Stimulated activated CD8-positive, alpha-beta memory T cell treated with anti-CD3 and anti-CD28 coated beads, Interleukin-12 subunit alpha, Interleukin-12 subunit beta, amount 100 ng/mL, for 24 hours (primary cell): ENCODE results near the gene TMEM117.
"Not testable (repeated sequence)": the region's sequence is repeated elsewhere in the genome, so short reads cannot be mapped to it uniquely, and the experiment has no call there.

Source experiments
- DNase-seq: peaks from one replicate; pipeline ENCODE4 v3.0.0-alpha.2; 2020; ENCODE audit errors: extremely low read depth

TMEM117 gene

DNA sequence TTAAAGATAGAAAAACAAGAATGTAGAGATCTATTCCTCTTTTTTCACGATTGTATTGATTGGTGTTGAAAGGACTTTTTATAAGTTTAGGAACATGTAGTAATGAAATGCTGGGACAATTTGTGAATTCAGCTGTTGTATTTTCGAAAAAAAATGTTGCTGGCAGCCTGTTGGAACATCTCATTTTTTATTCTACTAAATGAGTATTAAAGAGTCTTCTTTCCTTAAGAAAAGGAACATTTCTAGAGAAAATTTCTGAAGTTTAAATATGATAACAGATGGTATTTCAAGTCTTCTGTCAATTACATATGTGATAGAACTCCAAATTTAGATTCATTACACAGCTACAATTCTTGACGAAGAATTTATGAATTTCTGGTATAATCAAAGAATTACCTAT, 189.6 kb downstream of the TMEM117 start:
- no peak for DNase-seq

DNA sequence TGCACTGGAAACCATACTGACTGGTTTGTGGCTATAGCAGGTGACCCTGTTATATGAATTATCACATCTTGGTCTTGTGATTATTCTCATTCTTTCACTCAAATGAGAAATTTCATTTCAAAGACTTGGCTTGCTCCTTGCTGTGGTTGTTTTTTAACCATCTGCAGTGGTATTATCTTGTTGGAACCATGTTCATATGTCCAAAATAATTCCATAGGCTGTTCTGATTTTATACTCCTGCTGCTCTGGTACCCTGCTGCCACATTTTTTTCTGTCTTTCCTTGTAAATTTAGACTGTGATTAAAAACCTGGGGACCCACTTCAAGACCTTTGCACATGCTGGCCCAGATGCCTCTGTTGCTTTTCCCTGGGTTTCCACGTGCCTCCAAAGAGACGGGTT, 190.2 kb downstream of the TMEM117 start:
- DNase-seq: no peak

- DNase-seq: not testable (repeated sequence)
Observed at GRCh38 chr12:44026926-44027325, 191.0 kb downstream of the TMEM117 start.

DNA sequence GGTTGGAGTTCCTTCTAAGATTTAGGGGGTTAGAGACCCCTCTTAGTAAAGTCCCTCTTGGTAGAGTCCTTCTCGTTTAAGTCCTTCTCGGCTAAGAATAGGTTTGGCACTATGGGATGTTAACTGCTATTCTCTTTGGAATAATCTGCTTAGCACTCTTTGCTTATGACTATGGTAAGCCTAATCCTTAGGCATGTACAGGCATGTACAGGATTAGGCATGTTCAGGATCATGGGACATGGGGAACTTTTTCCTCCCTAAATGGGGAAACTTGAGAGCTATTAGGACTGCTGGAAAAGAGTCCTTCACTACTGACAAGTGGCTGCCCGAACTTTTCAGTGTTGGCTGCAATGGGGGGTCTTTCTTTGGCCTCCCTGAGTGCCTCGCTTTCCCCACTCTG, 193.3 kb downstream of the TMEM117 start:
- no peak for DNase-seq

DNA sequence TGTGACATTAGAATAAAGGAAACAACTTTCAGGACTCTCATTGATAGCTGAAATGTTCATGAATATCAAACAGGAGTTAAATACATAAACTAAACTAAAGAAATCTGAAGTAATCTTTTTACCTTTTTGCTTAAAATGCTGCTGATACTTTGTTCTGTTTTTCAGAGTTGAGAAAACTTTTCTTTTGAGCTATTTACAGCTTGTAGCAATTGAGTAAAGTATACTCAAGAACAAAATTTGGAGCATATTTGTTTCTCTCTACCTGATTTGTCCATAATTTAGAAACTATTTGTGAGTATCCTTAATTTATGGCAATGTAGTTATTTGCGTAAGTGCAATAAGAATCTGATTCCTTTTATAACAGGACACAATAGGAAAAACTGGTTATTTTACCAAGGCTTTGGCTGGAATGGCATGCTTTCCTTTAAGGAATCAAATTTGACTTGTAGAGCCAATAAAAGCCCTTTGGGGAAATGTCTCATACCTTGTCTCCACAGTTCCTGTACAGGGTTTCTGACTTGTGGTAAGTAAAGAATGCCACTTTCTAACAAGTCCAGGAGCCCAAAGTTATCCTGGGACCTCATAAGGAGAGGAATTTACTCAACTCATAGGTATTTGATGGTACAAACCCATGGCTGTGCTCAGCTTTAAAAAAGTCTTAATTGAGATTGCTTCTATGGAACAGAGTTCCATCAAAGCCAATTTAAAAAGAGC, 195.7 kb downstream of the TMEM117 start:
- DNase-seq: no peak

DNA sequence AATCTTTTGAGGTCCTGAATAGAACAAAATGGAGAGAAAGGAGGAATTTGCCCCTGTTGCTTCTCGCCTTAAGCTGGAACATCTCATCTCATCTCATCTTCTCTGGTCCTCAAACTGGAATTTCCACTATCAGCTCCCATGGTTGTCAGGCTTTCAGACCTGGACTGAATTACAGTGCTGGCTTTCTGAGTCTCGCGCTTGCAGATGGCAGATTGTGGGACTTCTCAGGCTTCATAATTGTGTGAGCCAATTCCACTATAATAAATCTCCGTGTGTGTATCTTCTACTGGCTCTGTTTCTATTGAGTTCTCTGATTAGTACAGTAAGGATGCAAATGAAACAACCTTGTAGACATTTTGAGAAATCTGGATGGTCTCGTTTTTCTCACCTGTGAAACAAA, 199.0 kb downstream of the TMEM117 start:
- no peak for DNase-seq

DNA sequence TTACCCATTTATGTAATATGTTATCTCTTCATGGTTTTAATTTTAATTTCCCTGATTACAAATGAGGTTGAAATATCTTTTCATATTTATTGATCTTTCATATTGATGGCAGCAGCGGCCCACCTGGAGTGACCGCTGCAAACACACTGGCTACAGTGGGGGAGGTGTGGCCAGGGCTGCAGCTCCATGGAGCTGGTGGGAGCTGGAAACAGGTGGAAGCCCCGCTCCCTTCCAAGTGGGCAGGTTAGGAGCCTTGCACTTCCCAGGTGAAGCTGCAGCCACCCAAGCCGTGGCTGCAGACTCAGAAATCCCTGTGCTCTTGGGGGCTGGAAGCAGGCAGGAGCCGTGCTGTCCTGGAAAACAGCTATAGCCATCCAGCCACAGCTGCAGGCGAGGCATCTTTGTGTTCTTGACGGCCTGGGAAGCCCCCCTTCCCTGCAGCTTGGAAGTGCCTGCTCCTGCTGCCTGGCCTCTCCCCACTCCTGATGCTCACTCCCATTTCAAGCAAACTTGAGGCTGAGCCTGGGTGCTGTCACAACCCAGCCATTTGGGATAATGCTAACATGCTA, 201.1 kb downstream of the TMEM117 start:
- DNase-seq: no peak

DNA sequence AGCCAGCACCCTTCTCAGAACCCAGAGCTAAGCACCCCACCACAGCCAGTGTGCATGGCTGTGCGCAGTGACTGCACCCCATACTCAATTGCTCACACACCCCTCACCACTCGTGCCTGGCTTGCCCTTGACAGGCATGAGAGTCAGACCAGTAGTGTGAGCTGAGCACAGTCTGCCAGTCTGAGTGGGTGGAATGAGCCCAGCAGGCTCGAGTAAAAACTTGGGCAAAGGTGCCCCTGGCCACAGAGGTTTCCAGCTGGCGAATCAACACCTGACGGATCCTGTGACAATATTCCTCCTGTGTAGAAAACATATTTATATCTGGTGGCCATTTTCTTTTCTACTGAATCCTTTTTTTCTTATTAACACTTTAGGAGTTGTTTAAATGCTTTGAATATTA, 202.5 kb downstream of the TMEM117 start:
- DNase-seq: no peak

GRCh38 chr12:44044491-44044890, 208.6 kb downstream of the TMEM117 start:
- DNase-seq: not testable (repeated sequence)

DNA sequence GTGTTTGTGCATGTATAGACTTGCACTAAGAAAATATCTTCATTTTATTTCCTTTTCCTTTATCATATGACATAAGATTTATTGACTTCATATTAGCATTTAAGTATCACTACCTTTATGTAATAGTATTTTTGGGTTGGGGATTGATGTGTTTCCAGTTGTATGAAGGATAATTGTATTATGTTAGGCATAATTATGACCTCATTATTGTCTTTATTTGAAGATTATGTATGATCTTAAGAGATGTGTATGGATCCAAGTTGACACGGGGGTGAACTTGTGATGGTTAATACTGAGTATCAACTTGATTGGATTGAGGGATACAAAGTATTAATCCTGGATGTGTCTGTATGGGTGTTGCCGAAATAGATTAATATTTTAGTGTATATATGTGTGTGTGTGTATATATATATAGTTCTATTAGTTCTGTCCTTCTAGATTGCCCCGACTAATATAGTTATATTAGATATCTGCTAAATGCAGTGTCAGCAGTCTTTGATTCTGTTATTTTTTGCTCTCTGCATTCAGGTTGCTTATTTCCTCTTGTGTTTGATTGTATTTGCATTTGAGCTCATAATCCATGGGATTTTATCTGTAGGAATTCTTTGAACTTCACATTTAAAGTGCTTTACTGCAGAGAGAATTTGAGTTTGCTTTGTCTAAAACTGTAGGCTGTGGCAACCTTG, 211.0 kb downstream of the TMEM117 start:
- DNase-seq: no peak

DNA sequence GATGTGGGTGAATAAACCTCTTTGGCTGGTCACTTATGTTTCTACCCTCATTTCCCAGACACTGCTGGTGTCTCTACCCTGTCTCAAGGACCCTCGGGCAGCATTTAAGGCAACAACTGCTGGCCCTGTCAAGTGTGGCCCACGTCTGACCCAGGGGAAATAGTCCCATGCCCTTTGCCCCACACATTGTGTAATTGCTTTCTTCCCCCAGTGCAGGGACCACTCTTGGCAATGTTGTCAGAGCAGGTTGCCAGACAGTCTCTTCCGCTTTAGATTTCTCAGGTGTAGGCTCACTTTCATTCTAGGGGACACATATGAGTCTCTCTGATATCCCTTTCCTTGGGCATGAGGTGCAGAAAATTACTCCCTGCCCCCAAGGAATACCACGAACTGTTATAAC, 216.7 kb downstream of the TMEM117 start:
- no peak for DNase-seq

GRCh38 chr12:44053549-44054127, 217.8 kb downstream of the TMEM117 start:
- DNase-seq: no peak

DNA sequence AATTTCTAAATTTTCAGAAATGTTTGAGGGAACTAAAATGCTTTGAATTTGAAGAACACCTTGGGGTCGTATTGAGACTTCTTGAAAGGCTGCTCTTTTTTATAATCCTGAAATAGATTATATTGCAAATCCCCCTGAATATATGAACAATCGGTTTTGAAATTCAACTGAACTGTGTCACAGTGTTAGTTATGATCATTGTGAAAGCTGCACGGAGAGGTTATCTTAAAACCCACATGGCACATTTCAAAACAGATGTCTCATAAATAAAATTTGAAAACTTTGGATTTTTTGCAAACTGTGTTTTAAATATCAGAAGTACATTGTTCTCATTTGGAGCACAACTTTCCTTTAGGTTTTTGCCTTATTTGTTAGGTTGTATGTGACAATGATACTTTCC, 218.4 kb downstream of the TMEM117 start:
- DNase-seq: no peak

DNA sequence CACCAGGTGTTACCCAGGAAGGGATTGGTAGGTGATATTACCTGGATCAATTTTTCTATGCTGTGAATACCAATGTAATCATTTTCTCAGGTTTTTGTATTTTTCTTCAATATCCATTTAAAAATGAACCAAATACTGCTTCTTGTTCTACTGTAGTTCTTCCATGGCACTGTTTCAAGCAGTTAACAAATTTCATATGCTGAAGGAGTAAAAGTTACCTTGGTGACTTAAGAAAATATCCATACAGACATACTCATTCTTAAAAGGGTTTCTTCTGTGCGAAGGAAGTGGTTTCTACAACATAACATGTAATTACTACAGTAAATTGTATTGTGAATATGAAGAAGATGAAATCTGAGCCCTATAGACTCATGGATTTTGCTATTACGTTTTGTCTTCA, 222.5 kb downstream of the TMEM117 start:
- no peak for DNase-seq

- no peak for DNase-seq
Observed at GRCh38 chr12:44059476-44059875, 223.6 kb downstream of the TMEM117 start.

DNA sequence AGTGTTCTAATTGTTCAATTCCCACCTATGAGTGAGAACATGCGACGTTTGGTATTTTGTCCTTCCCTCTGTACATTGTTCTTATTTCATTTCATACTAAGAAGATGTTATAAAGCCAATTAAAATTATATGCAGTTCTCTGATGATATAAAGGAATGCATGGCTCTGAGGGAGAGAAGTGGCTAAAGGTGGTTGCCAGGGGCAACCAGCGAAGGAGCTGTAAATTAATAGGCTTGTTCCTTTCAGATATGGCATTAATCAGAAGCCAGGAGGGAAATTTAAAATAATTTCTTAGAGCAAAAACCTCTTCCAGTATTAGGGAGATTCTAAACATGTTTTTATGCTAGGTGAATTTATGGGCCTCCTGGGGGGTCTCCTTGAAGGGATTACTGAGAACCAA, 227.8 kb downstream of the TMEM117 start:
- DNase-seq: no peak

DNA sequence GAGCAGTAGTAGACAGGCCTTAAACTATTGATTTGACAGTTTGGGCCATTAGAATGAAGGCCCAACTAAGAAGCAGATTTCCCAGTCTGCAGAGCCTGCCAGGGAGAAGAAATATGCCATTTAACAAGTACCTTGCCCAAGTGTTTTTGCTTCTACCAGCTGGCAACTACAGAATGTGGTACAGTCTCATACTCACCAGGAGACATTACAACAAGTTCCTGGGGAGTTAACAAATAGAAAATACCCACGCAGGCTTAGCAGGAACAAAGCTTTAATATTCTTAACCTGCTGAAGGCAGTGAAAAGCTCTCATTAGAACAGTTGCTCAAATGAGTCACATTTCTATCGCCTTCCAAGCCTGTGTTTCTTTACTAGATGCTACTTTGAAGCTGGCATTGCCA, 241.0 kb downstream of the TMEM117 start:
- DNase-seq: no peak

DNA sequence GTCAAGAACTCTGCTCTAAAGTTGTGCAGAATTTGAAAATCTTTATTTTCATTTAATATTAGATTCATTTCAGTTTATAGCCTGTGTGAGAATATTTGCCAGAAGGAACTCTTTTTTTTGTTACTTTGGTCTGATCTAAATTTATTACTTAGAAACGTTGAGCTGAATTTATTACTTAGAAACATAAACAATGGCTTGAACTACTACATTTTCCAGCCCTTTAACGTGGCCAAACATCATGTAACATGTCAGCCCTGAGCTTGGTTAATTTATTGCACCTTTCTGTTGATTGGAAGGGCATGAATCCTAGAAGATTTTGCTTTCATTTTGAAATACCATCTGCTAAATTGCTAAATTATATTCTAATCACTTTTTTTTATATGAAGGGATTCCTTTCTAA, 241.4 kb downstream of the TMEM117 start:
- DNase-seq: no peak

GRCh38 chr12:44078273-44078672, 242.4 kb downstream of the TMEM117 start:
- no peak for DNase-seq

GRCh38 chr12:44088647-44089046, 252.8 kb downstream of the TMEM117 start:
- DNase-seq: no peak

- DNase-seq: no peak
Observed at GRCh38 chr12:44091948-44092606, 256.2 kb downstream of the TMEM117 start.

DNA sequence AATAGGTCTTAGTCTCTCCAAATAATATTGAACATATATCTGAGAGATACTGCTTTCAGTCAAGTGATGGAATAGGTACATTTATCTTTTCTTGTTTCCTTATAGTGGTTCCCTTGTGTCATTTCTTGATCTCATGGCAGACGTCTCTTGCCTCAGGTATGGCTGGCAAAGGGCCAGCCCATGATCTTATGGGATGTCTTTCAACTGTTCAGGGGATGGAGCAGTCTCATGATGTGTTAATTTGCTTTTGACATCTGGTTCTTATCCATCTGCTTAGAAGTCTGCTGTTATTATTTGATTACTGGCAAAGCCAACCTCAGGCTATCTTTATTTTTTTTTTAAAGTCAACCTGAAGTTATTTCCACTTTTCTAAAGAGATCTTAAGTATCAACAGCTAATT, 262.9 kb downstream of the TMEM117 start:
- DNase-seq: no peak
